Stimulated activated CD4-positive, alpha-beta T cell treated with anti-CD3 and anti-CD28 coated beads, Interleukin-4, amount 100 ng/mL, for 4 hours (primary cell): ENCODE results near the gene THSD7A.

ENCODE experiments used
- DNase-seq, 2 experiments: peaks; one replicate each; pipeline ENCODE4 v3.0.0-alpha.2; 2020

Gene THSD7A

GRCh38 chr7:11625669-11626068, 206.3 kb downstream of the THSD7A start:
- no peak for DNase-seq

DNA sequence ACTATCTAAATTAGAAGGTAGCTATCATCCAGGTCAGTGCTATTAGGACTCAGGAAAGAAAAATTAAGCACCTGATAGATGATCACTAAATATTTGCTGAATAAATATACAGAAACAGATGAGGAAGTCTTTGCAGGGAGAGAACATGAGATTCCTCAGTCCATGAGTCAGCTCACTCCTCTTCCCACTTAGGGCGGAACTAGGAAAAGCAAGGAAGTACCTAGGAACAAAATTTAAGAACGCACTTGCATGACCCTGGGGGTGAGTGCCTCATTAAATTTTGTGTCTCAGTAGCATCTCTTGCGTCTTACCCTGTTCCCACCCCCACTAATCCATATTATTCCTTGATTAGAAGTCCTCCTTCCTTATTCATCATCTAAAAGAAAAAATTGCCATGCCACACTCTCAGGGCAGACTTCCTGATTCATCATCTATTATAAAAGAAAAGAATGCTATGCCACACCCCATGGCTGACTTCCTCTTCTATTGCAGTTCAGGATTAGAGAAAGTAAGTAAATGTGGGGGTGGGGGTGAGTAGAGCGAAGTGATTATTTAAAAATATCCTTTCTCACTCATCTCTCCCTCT, 208.8 kb downstream of the THSD7A start:
- no peak for DNase-seq

DNA sequence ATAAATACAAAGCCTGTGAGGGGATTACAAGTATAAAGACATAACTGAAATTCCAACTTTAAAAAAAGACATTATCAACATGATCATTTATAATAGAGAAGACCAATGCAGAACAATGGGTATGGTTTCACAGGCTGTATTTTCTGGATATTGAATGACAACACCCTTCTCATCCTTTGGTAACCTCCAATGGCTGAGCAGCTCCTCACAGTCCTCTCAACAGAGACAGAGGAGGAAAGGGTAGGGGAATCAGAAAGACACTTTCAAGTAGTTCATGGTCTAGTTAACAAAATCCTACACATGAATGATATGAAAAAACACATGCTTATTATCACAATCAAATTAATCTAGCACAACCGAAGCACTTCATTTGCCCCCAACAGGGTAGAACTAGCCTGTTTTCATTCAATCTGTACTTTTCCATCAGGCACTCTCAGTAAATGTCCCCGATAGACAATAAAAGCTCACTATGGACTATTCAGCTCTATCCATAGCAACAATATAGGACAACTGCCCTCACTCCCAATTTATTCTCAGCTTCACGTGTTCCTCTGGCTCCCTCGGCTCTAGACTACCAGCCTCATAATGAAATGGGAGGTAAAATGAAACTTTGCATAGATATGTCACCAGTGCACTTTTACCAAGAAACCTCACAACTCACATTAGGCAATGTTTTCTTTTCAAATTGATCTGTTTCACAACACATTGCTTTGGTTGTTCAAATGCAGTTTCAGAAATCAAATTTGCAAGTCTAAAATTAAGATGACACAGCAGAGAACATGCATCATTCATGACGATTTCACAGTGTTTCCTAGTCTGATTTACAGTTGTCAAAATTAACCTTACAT, 211.4 kb downstream of the THSD7A start:
- DNase-seq = no peak

DNA sequence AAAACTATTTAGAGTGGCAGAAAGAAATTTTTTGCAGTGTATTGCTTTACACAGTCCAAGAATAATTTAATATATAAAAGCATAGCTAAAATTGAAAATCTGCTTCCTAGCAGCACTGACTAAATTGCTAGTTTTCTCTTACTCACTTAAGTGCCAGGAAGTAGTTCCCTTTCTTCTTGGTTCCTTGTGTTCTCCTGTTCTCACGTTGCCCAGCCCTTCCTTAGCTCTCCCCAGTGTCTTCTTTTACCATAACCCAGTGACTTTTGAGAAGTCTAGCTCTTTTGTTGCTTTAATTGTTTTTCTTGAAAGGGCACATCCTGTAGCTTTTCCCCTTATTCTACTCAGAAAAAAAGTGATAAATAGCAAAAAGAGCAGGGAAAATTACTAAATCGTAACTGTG, 215.5 kb downstream of the THSD7A start:
- no peak for DNase-seq

DNA sequence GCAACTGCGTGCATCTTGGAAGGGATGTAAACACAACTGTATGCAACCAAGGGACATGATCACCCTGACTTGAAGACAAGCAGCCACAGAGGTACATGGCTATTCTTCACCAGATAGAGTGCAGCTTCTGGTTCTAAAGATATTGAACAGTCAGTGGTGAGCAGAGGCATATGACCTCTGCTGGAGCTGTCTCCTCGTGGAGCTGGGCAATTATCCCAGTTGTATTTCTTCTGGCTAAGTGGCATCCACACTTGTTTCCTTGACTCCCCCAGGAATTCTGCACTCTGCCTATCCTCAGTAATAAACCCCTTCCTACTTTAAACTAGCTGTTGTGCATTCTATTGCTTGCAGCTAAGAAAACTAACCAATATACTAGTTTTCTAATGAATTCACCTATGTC, 216.8 kb downstream of the THSD7A start:
- no peak for DNase-seq

DNA sequence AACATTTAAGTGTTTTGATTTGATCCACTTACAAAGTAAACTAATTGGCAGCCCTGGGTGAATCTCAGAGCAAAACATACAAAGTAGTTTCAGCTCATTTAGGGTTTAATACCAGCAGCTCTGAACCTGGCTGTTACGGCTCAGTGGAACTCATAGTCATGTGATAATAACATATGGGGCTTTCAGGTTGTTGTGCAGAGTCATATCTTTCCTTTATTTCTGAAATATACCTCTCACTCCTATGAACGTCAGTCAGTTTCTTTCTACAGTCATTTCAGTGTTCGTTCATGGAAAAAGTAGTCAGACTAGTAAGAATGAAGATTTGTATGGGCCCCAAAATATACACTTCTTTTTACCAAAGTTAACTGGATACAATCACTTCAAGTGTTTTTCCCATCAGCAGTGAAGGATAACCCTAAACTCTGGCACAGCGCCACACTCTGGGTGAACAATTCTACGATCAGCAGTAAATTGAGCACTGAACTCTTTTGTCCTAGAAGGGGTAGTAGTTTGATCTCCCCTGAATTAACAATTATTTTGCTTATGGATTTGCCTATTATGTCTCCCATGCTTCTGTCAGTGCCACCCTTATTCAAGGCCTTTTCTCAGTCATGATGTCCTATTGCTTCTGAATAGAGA, 218.6 kb downstream of the THSD7A start:
- no peak for DNase-seq

DNA sequence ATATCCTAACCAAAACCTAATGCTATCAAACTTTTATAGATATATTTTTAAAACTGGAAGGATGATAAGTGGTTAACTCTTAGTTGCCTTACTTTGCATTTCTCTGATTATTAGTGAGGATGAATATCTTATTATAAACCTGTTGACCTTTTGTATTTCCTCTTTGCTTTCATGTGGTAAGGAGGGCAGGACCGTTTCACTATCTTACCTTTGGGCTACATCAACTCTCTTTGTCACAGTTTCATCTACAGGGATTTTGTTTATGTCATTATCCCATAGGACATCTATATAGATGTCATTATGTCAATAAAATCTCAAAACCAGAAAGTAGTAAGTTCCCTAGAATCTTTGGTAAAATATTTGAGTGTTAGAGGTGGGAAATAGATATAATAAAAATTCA, 219.3 kb downstream of the THSD7A start:
- DNase-seq = no peak

GRCh38 chr7:11609096-11609670, 222.8 kb downstream of the THSD7A start:
- DNase-seq = no peak

DNA sequence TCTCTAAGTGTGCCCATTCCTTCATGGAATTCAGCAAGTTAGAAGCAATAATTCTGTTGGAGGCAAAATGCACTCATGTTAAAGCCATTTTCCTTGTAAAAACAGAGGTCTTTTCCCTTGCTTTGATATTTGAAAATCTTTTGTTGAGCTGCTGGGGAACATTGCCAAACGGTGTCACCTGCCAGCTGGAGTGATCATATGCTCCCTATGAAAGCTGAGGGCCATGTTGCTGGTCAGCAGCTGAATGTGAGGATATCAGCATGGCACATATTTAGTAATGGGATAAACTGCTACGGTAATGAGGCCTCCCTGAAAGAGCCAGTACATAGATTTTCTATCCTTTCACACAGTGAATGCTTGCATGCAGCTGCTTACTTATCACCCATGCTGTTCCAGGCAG, 224.3 kb downstream of the THSD7A start:
- DNase-seq = no peak

DNA sequence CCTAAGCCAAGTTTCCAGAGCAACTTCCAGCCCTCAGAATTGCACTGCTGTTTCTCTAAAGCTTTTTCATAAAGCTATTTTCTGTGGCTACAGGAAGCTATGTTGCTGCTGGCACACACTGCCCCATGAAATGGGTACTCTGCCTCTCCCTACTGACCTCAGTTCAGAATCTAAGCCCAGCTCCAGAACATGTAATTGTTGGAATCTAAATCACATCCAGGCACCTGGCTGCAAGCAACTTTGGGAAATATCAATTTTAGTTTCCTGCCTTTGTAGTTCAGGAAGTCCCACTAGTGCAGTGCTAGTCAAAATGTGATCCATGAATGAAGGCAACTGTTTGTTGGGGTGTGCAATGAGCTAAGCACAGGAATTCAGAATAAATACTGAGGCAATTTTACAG, 226.2 kb downstream of the THSD7A start:
- no peak for DNase-seq

- no peak for DNase-seq
Observed at GRCh38 chr7:11604505-11604904, 227.5 kb downstream of the THSD7A start.

DNA sequence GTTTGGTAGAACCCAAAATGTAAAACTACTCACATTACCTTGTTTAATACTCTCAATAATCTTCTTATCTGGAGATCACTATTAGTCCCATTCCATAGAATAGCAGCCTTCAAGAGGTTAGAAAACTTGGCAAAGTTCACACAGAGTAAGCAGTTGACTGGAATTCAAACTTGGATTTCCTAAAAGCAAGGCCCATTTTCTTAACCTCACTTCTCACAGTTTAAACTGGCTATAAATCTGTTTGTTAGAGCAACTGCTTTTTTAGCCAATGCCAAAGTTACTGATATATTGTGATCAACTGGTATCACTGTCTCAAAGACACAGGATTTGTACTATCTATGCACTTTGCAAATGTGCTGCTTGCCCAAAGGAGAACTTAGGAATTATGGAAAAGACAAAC, 230.2 kb downstream of the THSD7A start:
- no peak for DNase-seq

DNA sequence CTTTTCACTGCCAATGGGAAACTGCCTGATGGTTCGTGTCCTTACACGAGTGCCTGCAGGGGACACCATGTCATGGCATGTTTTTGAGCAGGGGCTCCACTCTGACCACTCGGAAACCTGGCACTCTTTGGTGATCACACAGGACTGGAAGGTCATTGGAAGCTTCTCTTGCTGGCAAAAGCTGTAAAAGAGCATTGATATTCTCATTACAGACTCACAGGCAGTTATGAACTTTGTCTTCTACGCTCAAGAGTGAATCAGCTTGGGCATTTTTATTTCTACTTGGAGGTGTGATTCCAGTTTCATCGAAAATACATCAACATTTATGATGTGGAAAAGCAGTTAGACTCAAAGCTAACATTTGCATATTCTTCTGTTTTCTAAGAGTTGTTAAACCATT, 238.7 kb downstream of the THSD7A start:
- no peak for DNase-seq

DNA sequence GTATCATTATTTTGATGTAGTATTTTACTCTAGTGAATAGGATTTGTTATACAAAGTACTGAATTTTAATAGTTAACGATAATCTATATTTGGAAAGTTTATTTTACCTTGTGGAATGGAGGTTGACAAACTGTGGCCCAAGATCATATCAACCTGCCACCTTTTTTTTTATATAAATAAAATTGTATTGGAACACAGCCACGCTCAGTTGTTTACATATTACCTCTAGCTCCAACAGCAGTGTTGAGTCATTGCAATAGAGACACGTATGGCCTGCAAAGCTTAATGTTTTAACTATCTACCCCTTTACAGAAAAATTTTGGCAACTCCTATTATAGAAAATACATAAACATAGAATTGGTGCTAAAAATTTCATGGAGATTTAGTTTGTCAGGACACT, 239.3 kb downstream of the THSD7A start:
- no peak for DNase-seq

GRCh38 chr7:11591943-11592342, 240.1 kb downstream of the THSD7A start:
- DNase-seq = no peak

- DNase-seq = no peak
Observed at GRCh38 chr7:11591055-11591633, 240.9 kb downstream of the THSD7A start.

DNA sequence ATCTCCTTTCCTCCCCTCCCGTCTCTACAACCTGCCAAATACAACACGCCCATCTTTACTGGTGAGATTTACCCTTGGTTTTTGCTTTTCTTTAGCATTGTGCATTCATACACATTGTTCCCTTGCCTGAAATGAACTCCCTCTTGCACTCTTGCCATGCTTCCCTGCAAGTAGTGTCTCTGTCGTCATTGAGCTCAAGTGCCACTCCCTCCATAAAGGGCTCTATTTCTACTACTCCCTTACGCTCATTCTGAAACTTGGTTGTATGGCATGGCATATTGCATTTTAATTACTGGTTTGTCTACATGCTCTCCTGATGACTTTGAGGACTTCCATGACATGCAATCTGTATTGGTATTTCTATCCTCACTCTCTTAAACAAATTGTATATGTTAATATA, 242.7 kb downstream of the THSD7A start:
- DNase-seq = no peak

DNA sequence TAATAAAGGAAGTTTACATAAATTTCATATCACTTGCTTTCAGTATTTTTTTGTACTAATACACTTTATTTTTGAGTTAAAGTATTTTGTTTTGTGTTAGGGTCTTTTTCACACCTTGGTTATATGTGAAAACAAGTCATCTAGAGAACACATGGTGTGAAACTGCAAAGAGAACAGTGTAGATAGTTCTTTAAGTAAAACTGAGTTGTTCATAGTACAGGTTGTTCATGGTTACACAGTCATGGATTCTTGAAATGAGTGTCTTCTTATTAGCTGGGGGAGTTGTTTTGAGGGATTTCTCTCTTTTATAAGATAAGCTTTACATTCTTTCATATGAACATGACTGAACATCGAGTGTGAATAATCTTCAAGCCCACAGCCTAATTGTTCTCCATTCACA, 244.2 kb downstream of the THSD7A start:
- no peak for DNase-seq

DNA sequence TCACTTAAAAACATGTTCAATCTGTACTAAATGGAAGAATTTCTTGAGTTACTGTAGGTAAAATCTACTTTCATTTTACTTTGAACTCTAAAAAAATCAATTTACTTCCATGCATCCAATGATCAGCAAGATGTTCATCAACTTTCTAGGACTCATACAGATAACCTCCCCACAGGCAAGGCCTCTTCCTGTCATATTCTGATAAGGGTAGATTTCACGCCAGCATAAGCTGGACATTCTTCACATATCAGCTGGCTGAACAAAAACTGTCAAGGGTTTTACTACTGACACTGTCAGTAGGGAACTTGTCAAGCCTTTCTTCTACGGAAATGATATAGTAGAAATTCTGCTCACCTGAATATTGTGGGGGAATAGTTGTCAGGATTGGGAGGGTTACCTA, 244.9 kb downstream of the THSD7A start:
- DNase-seq = no peak

GRCh38 chr7:11584406-11585031, 247.5 kb downstream of the THSD7A start:
- DNase-seq = no peak

DNA sequence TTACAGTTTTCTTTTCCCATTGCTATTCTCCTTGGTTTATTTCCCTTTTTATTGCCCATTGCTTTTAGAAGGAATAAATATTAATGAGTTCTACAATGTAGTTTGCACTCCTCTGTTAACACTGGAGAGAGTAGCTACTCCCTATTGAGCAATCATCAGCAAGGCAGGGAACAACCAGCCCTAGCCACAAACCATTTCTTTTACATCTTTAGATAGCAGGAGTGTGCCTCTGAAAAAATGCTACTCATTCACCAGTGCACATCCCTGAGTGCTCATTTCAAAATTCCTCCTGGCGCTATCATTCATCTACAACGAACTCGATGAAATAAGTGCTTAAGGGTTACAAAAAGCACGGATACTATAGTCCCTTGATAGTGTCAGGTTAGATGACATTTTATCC, 252.9 kb downstream of the THSD7A start:
- no peak for DNase-seq

- DNase-seq = no peak
Observed at GRCh38 chr7:11576310-11576709, 255.7 kb downstream of the THSD7A start.

GRCh38 chr7:11573128-11573750, 258.8 kb downstream of the THSD7A start:
- no peak for DNase-seq
